ENCODE data around the gene STK17B.

Gene STK17B

GRCh38 chr2:196083601-196084000 lies 87.8 kb downstream of the STK17B start:
- Histone ChIP-seq H3K4me1 (ENCODE audit: control insufficient read depth in 2 of 2, insufficient read depth in 1 of 2, low read depth in 1 of 2, low read length in 2 of 2) (no peaks in the 10 kb centered on the region), H3K14ac (ENCODE audit: low read length) (no peak overlapping the region), H3K4ac (ENCODE audit: low read length) (no peak overlapping the region), H2BK15ac (ENCODE audit: low read length) (no peak overlapping the region), H2BK120ac (ENCODE audit: low read depth, low read length) (no peak overlapping the region), H3K36me3 (replicated peaks in 1 of 2; ENCODE audit: control insufficient read depth in 2 of 2, insufficient read depth in 2 of 2, low read length in 2 of 2) (no peaks in the 10 kb centered on the region), H2AK5ac (ENCODE audit: low read depth, low read length) (no peak overlapping the region), H3K23ac (ENCODE audit: low read depth, low read length, poor library complexity) (no peak overlapping the region), H3K9me3 (replicated peaks in 1 of 2; ENCODE audit: control insufficient read depth in 2 of 2, insufficient read depth in 1 of 2, low read depth in 1 of 2, low read length in 2 of 2) (peaks cover 3 to 9% of the 10 kb centered on the region in 2 donors), H4K8ac (ENCODE audit: low read depth, low read length) (no peak overlapping the region), H3K4me3 (ENCODE audit: low read length in 2 of 2) (no peak overlapping the region), H3K9ac (ENCODE audit: low read depth, low read length, poor library complexity) (no peak overlapping the region), H2BK12ac (ENCODE audit: low read length) (no peak overlapping the region), H2AFZ (ENCODE audit: low read length) (no peak overlapping the region), H3K18ac (ENCODE audit: low read length) (no peak overlapping the region), H4K91ac (ENCODE audit: low read depth, low read length, poor library complexity) (no peak overlapping the region), H2BK5ac (ENCODE audit: low read length) (no peak overlapping the region), H3K79me1 (ENCODE audit: low read depth, low read length) (no peaks in the 10 kb centered on the region), H3K4me2 (ENCODE audit: insufficient read depth, low read length, poor library complexity, severe bottlenecking) (no peak overlapping the region), H3K27ac (replicated peaks; ENCODE audit: low read length) (no peak overlapping the region), H3K27me3 (ENCODE audit: control insufficient read depth in 3 of 3, insufficient read depth in 3 of 3, low read depth in 1 of 3, low read length in 3 of 3) (no peaks in the 10 kb centered on the region)
- DNase-seq (ENCODE audit: low spot score), result no peak
- no CpG with 5 or more reads among the region's 5 CpGs for WGBS, 2 donors (ENCODE audit: extremely low coverage in 2 of 2, insufficient read length in 2 of 2, insufficient replicate concordance in 1 of 2)
